SK-N-SH (cell line): ENCODE measurements around the gene UBE2Z. TPM values are rescaled to one million over a fixed set of nuclear protein-coding genes. Genes with fewer than 3 reads are reported as not detected.
A peak's percentile ranks its signal among the peaks of the same experiment; 100 is the strongest.

Experiments
- CTCF ChIA-PET: fragments of 300-600, 350-600 bp; formaldehyde crosslinking; extraction: SDS; loops from one replicate; lab custom pipeline; 2021; lab: Yijun Ruan, JAX
- POLR2A ChIA-PET: fragments of 350-600 bp; sonication (Branson Sonifier 250); formaldehyde crosslinking; extraction: SDS; loops from one replicate; lab custom pipeline; 2020; ENCODE audit warnings: antibody characterized with exemption, inconsistent platforms; lab: Yijun Ruan, JAX
- DNase-seq: peaks from one replicate; pipeline ENCODE4 v3.0.0; 2012
- H2AFZ ChIP-seq: fragments of 200-600 bp; sonication (generic); 2 replicates; pipeline ENCODE4 v1.8.1; 2016; ENCODE audit warnings: antibody characterized with exemption, mild to moderate bottlenecking, low read depth
- H3F3A ChIP-seq: fragments of 200-600 bp; sonication (generic); replicated peaks from 2 replicates; pipeline ENCODE3; 2016; ENCODE audit warnings: antibody characterized with exemption, mild to moderate bottlenecking; ENCODE audit not compliant: insufficient read depth
- H3K27ac ChIP-seq, 2 experiments: fragments of 200-500 bp in 1 of 2; fragments of 200-600 bp in 1 of 2; sonication (Bioruptor generic) in 1 of 2; sonication (generic), shearing (Covaris generic) in 1 of 2; 2 replicates each; pipeline versions ENCODE4 v1.5.1 to v1.6.1; 2014 to 2016; ENCODE audit warnings: low read depth in 2 of 2, inconsistent platforms in 1 of 2, low read length in 1 of 2, mild to moderate bottlenecking in 1 of 2, mixed read lengths in 1 of 2
- H3K27me3 ChIP-seq: fragments of 200-600 bp; sonication (generic), shearing (Covaris generic); 2 replicates; pipeline ENCODE4 v1.6.1; 2016; ENCODE audit warnings: mixed run types; ENCODE audit not compliant: insufficient read depth
- H3K36me3 ChIP-seq, 2 experiments: fragments of 200-500 bp in 1 of 2; fragments of 200-600 bp in 1 of 2; sonication (Bioruptor generic) in 1 of 2; sonication (generic) in 1 of 2; replicated peaks in 1 of 2; 2 replicates each; pipeline versions ENCODE3 to v1.5.1; 2014 to 2016; ENCODE audit warnings: low read length in 1 of 2, mild to moderate bottlenecking in 1 of 2; ENCODE audit not compliant: insufficient read depth in 2 of 2, control insufficient read depth in 1 of 2
- H3K4me1 ChIP-seq, 2 experiments: fragments of 200-500 bp in 1 of 2; fragments of 200-600 bp in 1 of 2; sonication (Bioruptor generic) in 1 of 2; sonication (generic), shearing (Covaris generic) in 1 of 2; 2 replicates each; pipeline versions ENCODE4 v1.5.1 to v1.6.1; 2014 to 2016; ENCODE audit warnings: low read depth in 1 of 2, low read length in 1 of 2, mixed run types in 1 of 2; ENCODE audit not compliant: insufficient read depth in 2 of 2, control insufficient read depth in 1 of 2
- H3K4me2 ChIP-seq: fragments of 200-600 bp; sonication (generic), shearing (Covaris generic); 2 replicates; pipeline ENCODE4 v1.6.1; 2017; ENCODE audit warnings: mixed run types
- H3K4me3 ChIP-seq, 2 experiments: fragments of 200-500 bp in 1 of 2; fragments of 200-600 bp in 1 of 2; sonication (Bioruptor generic) in 1 of 2; sonication (generic), shearing (Covaris generic) in 1 of 2; 2 replicates each; pipeline versions ENCODE4 v1.5.1 to v1.8.1; 2014 to 2016; ENCODE audit warnings: low read depth in 2 of 2, inconsistent platforms in 1 of 2, low read length in 1 of 2, mild to moderate bottlenecking in 1 of 2, mixed read lengths in 1 of 2, moderate library complexity in 1 of 2
- H3K79me2 ChIP-seq: fragments of 200-600 bp; sonication (generic); 2 replicates; pipeline ENCODE4 v1.8.1; 2017; ENCODE audit warnings: mild to moderate bottlenecking; ENCODE audit not compliant: insufficient read depth
- H3K9ac ChIP-seq: fragments of 200-600 bp; sonication (generic); 2 replicates; pipeline ENCODE4 v1.6.1; 2017; ENCODE audit warnings: mixed run types
- H3K9me2 ChIP-seq: fragments of 200-600 bp; sonication (generic); 2 replicates; pipeline ENCODE4 v1.6.1; 2017; ENCODE audit warnings: mixed run types
- H3K9me3 ChIP-seq: fragments of 200-600 bp; sonication (generic); 2 replicates; pipeline ENCODE4 v1.6.1; 2017; ENCODE audit warnings: mixed run types, mild to moderate bottlenecking, moderate library complexity
- H4K20me1 ChIP-seq: fragments of 200-600 bp; sonication (generic); 2 replicates; pipeline ENCODE4 v1.6.1; 2017; ENCODE audit warnings: mild to moderate bottlenecking, mixed run types; ENCODE audit not compliant: insufficient read depth
- CHD2 ChIP-seq: fragments of 150-350 bp; IDR thresholded peaks from 2 replicates; pipeline ENCODE4 v1.6.1; 2018; ENCODE audit warnings: low read length; ENCODE audit not compliant: partially characterized antibody
- CTCF ChIP-seq: fragments of 200-600 bp; sonication (generic); IDR thresholded peaks from 2 replicates; pipeline ENCODE4 v1.6.1; 2017; ENCODE audit warnings: antibody characterized with exemption, mild to moderate bottlenecking, moderate library complexity
- ELF1 ChIP-seq: IDR thresholded peaks from 2 replicates; pipeline ENCODE4 v1.4.0; 2012
- EP300 ChIP-seq, 2 experiments: IDR thresholded peaks; 2 replicates each; pipeline versions ENCODE4 v1.4.0 to v1.6.1; 2012; ENCODE audit warnings: borderline replicate concordance in 1 of 2, low read depth in 1 of 2, low read length in 1 of 2
- FOSL2 ChIP-seq: IDR thresholded peaks from 2 replicates; pipeline ENCODE4 v1.4.0; 2012; ENCODE audit warnings: low read depth, mild to moderate bottlenecking, moderate library complexity, borderline replicate concordance
- FOXJ3 ChIP-seq: sonication (generic); formaldehyde crosslinking; IDR thresholded peaks from 2 replicates; pipeline ENCODE4 v1.5.1; 2020; ENCODE audit warnings: mild to moderate bottlenecking, missing genetic modification reagents
- GATA2 ChIP-seq: sonication (generic); formaldehyde crosslinking; IDR thresholded peaks from 2 replicates; pipeline ENCODE4 v1.5.0; 2020; ENCODE audit warnings: mild to moderate bottlenecking, missing genetic modification reagents
- IRF3 ChIP-seq: fragments of 150-350 bp; IDR thresholded peaks from 2 replicates; pipeline ENCODE4 v1.6.1; 2016; ENCODE audit warnings: mild to moderate bottlenecking, low read depth, low read length
- MXI1 ChIP-seq: IDR thresholded peaks from 2 replicates; pipeline ENCODE4 v1.6.1; 2012; ENCODE audit warnings: mild to moderate bottlenecking, low read depth, low read length, improper control_type of control experiment
- NFIC ChIP-seq: IDR thresholded peaks from 2 replicates; pipeline ENCODE4 v1.4.0; 2012; ENCODE audit warnings: borderline replicate concordance
- NRF1 ChIP-seq: IDR thresholded peaks from 2 replicates; pipeline ENCODE4 v1.6.1; 2012; ENCODE audit warnings: low read depth, mild to moderate bottlenecking, low read length
- POLR2AphosphoS5 ChIP-seq: IDR thresholded peaks from 2 replicates; pipeline ENCODE4 v1.6.1; 2012; ENCODE audit warnings: low read depth, low read length
- RCOR1 ChIP-seq: fragments of 150-350 bp; IDR thresholded peaks from 2 replicates; pipeline ENCODE4 v1.6.1; 2017; ENCODE audit warnings: antibody characterized with exemption, low read length
- REST ChIP-seq: IDR thresholded peaks from 2 replicates; pipeline ENCODE4 v1.6.1; 2012; ENCODE audit warnings: mild to moderate bottlenecking, low read depth, low read length, moderate library complexity
- RXRA ChIP-seq: IDR thresholded peaks from 2 replicates; pipeline ENCODE4 v1.4.0; 2012; ENCODE audit warnings: low read depth, mild to moderate bottlenecking, borderline replicate concordance
- SMC3 ChIP-seq: IDR thresholded peaks from 2 replicates; pipeline ENCODE4 v1.6.1; 2012; ENCODE audit warnings: low read depth, low read length, improper control_type of control experiment
- TAF1 ChIP-seq: IDR thresholded peaks from 2 replicates; pipeline ENCODE4 v1.6.1; 2012; ENCODE audit warnings: low read depth, mild to moderate bottlenecking, low read length, moderate library complexity, borderline replicate concordance
- TCF12 ChIP-seq: IDR thresholded peaks from 2 replicates; pipeline ENCODE4 v1.4.0; 2012
- TEAD4 ChIP-seq: IDR thresholded peaks from 2 replicates; pipeline ENCODE4 v1.4.0; 2012; ENCODE audit warnings: mild to moderate bottlenecking, borderline replicate concordance; ENCODE audit not compliant: insufficient read depth
- USF2 ChIP-seq: fragments of 150-350 bp; IDR thresholded peaks from 2 replicates; pipeline ENCODE4 v1.6.1; 2017; ENCODE audit warnings: antibody characterized with exemption, low read length, low read depth, borderline replicate concordance
- YY1 ChIP-seq: IDR thresholded peaks from 2 replicates; pipeline ENCODE4 v1.4.0; 2012; ENCODE audit warnings: low read depth, mild to moderate bottlenecking
- WGBS: methylation state at CpG from one replicate; pipeline ENCODE4 v1.1.6; 2017; ENCODE audit warnings: low lambda C conversion rate; 5-methylcytosine and 5-hydroxymethylcytosine counted together
- polyA plus RNA-seq, 3 experiments: library from polyadenylated mRNA; depleted of rRNA; stranded (reverse); fragments of >200 nt; gene quantifications; 2 replicates each; pipeline ENCODE4 v1.2.3, GENCODE V29; 2012

UBE2Z gene
- polyA plus RNA-seq, 1 of the 3 experiments (the other 2 are of a cell fraction), result 168 TPM

- Histone ChIP-seq H3K9ac (no peak overlapping the region), H3K27ac (no peak overlapping the region), H3K9me2 (no peaks in the 10 kb centered on the region), H3F3A (peaks cover 8% of the 10 kb centered on the region), H3K4me3 (no peak overlapping the region), H4K20me1 (peaks cover 21% of the 10 kb centered on the region), H2AFZ (no peak overlapping the region), H3K79me2 (peaks cover 37% of the 10 kb centered on the region), H3K36me3 (peaks cover 9 to 10% of the 10 kb centered on the region in 2 experiments), H3K27me3 (no peaks in the 10 kb centered on the region), H3K4me2 (no peak overlapping the region), H3K4me1 (peaks cover 14 to 16% of the 10 kb centered on the region in 2 experiments), H3K9me3 (no peaks in the 10 kb centered on the region)
- no peak for DNase-seq
- CTCF ChIA-PET, result interaction anchor here (1.0 to 1.8 kb wide), 3 partner anchors 20 to 127 kb away, joined by 3 to 4 read pairs (median 3); no protein-coding TSS in a partner anchor
- POLR2A ChIA-PET, result no interaction called here
- 98% methylated on average over 9 of the region's 9 CpGs for WGBS
- TF ChIP-seq EP300 (IDR thresholded peaks at IDR 0.05; ENCODE audit: borderline replicate concordance in 1 of 2, low read depth in 1 of 2, low read length in 1 of 2) (no peak), MXI1 (no peak), FOXJ3 (CRISPR knock-in tag) (no peak), YY1 (no peak), FOSL2 (no peak), CHD2 (no peak), GATA2 (CRISPR knock-in tag) (no peak), TEAD4 (no peak)
Measured at GRCh38 chr17:48905987-48906515, 2.2 kb upstream of the UBE2Z start.

- CTCF ChIA-PET, result interaction anchor here (0.9 to 3.4 kb wide), 5 partner anchors 14 to 94 kb away, joined by 4 to 20 read pairs (median 6); partner anchors contain the start of gene ATP5MC1
- Histone ChIP-seq H3K36me3 (peaks cover 26% of the 10 kb centered on the region in 2 experiments), H2AFZ (peak overlapping the region; percentile 89), H3K9ac (peak overlapping the region; percentile 91), H3K4me3 (peak overlapping the region; percentile 63 to 87), H3K4me1 (peaks cover 17 to 24% of the 10 kb centered on the region in 2 experiments), H3F3A (peaks cover 8% of the 10 kb centered on the region), H3K27me3 (no peaks in the 10 kb centered on the region), H4K20me1 (peaks cover 37% of the 10 kb centered on the region), H3K4me2 (peak overlapping the region; percentile 84), H3K27ac (peak overlapping the region; percentile 86 to 94), H3K79me2 (peaks cover 54% of the 10 kb centered on the region), H3K9me2 (no peaks in the 10 kb centered on the region), H3K9me3 (no peaks in the 10 kb centered on the region)
- no peak for DNase-seq
- POLR2A ChIA-PET, result interaction anchor here (1.1 to 2.4 kb wide), 2 partner anchors 10 to 15 kb away, joined by 5 to 36 read pairs; partner anchors contain the start of gene ATP5MC1
- 34% methylated on average over 2 of the region's 2 CpGs for WGBS
- no peak for TF ChIP-seq TCF12
- no peak for TF ChIP-seq POLR2AphosphoS5
- TF ChIP-seq CTCF, result no peak
- TF ChIP-seq REST, result no peak
- no peak for TF ChIP-seq USF2
- no peak for TF ChIP-seq YY1
- TF ChIP-seq RCOR1, result no peak
- no peak for TF ChIP-seq ELF1
- no peak for TF ChIP-seq RXRA
- TF ChIP-seq CHD2, result no peak
- TF ChIP-seq IRF3, result no peak
- no peak for TF ChIP-seq TAF1
- no peak for TF ChIP-seq SMC3
- no peak for TF ChIP-seq NFIC
- no peak for TF ChIP-seq FOSL2
- TF ChIP-seq NRF1, result no peak
Measured at GRCh38 chr17:48907713-48908046, 527 bp upstream of the UBE2Z start.
